ENCODE measurements around the gene CCDC87. TPM values are rescaled to one million over a fixed set of nuclear protein-coding genes. Genes with fewer than 3 reads are reported as not detected.
"Not testable (repeated sequence)": the region's sequence is repeated elsewhere in the genome, so short reads cannot be mapped to it uniquely, and the experiment has no call there.

CCDC87 gene
- total and polyA plus RNA-seq, 2 of the 8 experiments (the other 6 are each of a cell fraction or from before 2014, with no cell fraction given): 0.32 to 0.99 TPM

- no peak for TF ChIP-seq JUND (IDR thresholded peaks at IDR 0.05; ENCODE audit: low read length)
- no peak for TF ChIP-seq RBBP5 (IDR thresholded peaks at IDR 0.05; ENCODE audit: borderline replicate concordance, low read depth, low read length)
- no peak for TF ChIP-seq CTCF (IDR thresholded peaks at IDR 0.05; ENCODE audit: control extremely low read depth in 1 of 3, insufficient read depth in 1 of 3, low read depth in 1 of 3, low read length in 3 of 3)
- no peak for TF ChIP-seq CHD2 (IDR thresholded peaks at IDR 0.05; ENCODE audit: low read length)
- TF ChIP-seq TAF7 (optimal IDR thresholded peaks at IDR 0.05; ENCODE audit: borderline replicate concordance, low read depth, low read length): no peak
- no peak for TF ChIP-seq EGR1 (IDR thresholded peaks at IDR 0.05; ENCODE audit: borderline replicate concordance, low read depth, low read length)
- no peak for TF ChIP-seq HDAC6 (IDR thresholded peaks at IDR 0.05; ENCODE audit: low read depth, low read length)
- no peak for TF ChIP-seq BCL11A (IDR thresholded peaks at IDR 0.05; ENCODE audit: low read depth in 2 of 2, low read length in 2 of 2)
- TF ChIP-seq SP4 (IDR thresholded peaks at IDR 0.05; ENCODE audit: low read length): no peak
Measured at GRCh38 chr11:66607126-66607834, 14.4 kb upstream of the CCDC87 start (continued).

- H2BK120ac ChIP-seq (replicated peaks; ENCODE audit: low read depth, low read length); H4K91ac ChIP-seq (replicated peaks; ENCODE audit: insufficient read length, low read length); H3K4me1 ChIP-seq (replicated peaks in 1 of 4; ENCODE audit: control insufficient read depth in 3 of 4, insufficient read depth in 4 of 4, low read length in 3 of 4); H2BK15ac ChIP-seq (ENCODE audit: low read length); FAIRE-seq; H2BK5ac ChIP-seq (ENCODE audit: low read depth, low read length); H2AFZ ChIP-seq (ENCODE audit: low read length); H3K4me2 ChIP-seq (ENCODE audit: insufficient read depth in 1 of 2, low read depth in 2 of 2, low read length in 2 of 2); H3K79me2 ChIP-seq (ENCODE audit: control insufficient read depth in 1 of 2, insufficient read depth in 2 of 2, low read length in 2 of 2); H4K8ac ChIP-seq (ENCODE audit: extremely low read depth, insufficient read depth, low read length); H4K20me1 ChIP-seq (replicated peaks in 1 of 2; ENCODE audit: control insufficient read depth in 1 of 2, insufficient read depth in 2 of 2, low read length in 2 of 2); H3K79me1 ChIP-seq (ENCODE audit: low read depth, low read length); H4K5ac ChIP-seq (ENCODE audit: insufficient read length, low read depth, low read length); H3K27ac ChIP-seq (ENCODE audit: low read depth, low read length); H3K23ac ChIP-seq (ENCODE audit: insufficient read length); H3K4ac ChIP-seq (replicated peaks; ENCODE audit: insufficient read length, low read depth, low read length); H3K14ac ChIP-seq (ENCODE audit: insufficient read length); H2AK5ac ChIP-seq (ENCODE audit: low read depth, low read length); H3K27me3 ChIP-seq (replicated peaks in 1 of 4; ENCODE audit: control insufficient read depth in 3 of 4, extremely low read depth in 1 of 4, insufficient read depth in 3 of 4, low read length in 3 of 4); H3K9me3 ChIP-seq (ENCODE audit: insufficient read depth in 2 of 2, low read depth in 1 of 2, low read length in 1 of 2); DNase-seq (ENCODE audit: low read depth in 1 of 2, low spot score in 2 of 2); H2BK20ac ChIP-seq (ENCODE audit: low read length); H3K18ac ChIP-seq (ENCODE audit: extremely low read depth, low read length); H3K23me2 ChIP-seq (ENCODE audit: low read depth, low read length); H3K4me3 ChIP-seq (ENCODE audit: extremely low read depth in 1 of 4, insufficient read depth in 2 of 4, low read depth in 3 of 4, low read length in 4 of 4); H3K9ac ChIP-seq (replicated peaks in 1 of 4; ENCODE audit: extremely low read depth in 1 of 4, low read depth in 3 of 4, low read length in 3 of 4); H3K56ac ChIP-seq (replicated peaks; ENCODE audit: insufficient read length, low read depth, low read length); H2BK12ac ChIP-seq (ENCODE audit: low read depth, low read length): not testable (repeated sequence)
- CTCF ChIA-PET (ENCODE audit: partially characterized antibody): interaction anchor here (0.6 to 3.5 kb wide), 5 partner anchors 10 to 77 kb away, joined by 3 to 15 read pairs (median 3); partner anchors contain the start of genes CCDC87 and CCS
- peaks cover 6 to 22% (median 10%) of the 10 kb centered on the region in 4 experiments; a peak in 6 of 8 replicates for H3K36me3 ChIP-seq (ENCODE audit: control insufficient read depth in 2 of 4, insufficient read depth in 4 of 4, low read length in 3 of 4)
- POLR2A ChIA-PET (ENCODE audit: partially characterized antibody): interaction anchor here (1.1 to 65.3 kb wide), 3 partner anchors 14 to 36 kb away, joined by 3 to 2165 read pairs (median 3); partner anchors contain the start of genes CCDC87, RBM14 and RBM4
- 93% methylated on average over 3 of the region's 3 CpGs; no CpG with 5 or more reads in 1 of the 2 experiments for WGBS, 2 experiments (ENCODE audit: extremely low coverage in 1 of 2, insufficient coverage in 1 of 2, insufficient read length in 1 of 2, insufficient replicate concordance in 2 of 2, low coverage in 1 of 2, low lambda C conversion rate in 2 of 2, missing lambda C conversion rate in 1 of 2)
Measured at GRCh38 chr11:66606608-66607007, 13.7 kb upstream of the CCDC87 start.
